HG03280 (cell line): ENCODE measurements around the gene HARS1.
"Not testable (repeated sequence)": the region's sequence is repeated elsewhere in the genome, so short reads cannot be mapped to it uniquely, and the experiment has no call there.

Experiments
- ATAC-seq: cut with Tn5 transposase; IDR thresholded peaks from one replicate; pipeline ENCODE4 v1.9.1; 2021; ENCODE audit warnings: mild to moderate bottlenecking, moderate library complexity; ENCODE audit not compliant: unreplicated experiment

The HARS1 gene

GRCh38 chr5:140690941-140691924, at the start of gene HARS1, which contains the start of gene HARS2:
TSS of gene HARS1 (minus strand) at chr5:140691370. CDS start at chr5:140691304, 66 bp downstream.
TSS of gene HARS2 (plus strand) at chr5:140691455. CDS start at chr5:140691649, 194 bp downstream.
- peak; percentile 97 for ATAC-seq

DNA sequence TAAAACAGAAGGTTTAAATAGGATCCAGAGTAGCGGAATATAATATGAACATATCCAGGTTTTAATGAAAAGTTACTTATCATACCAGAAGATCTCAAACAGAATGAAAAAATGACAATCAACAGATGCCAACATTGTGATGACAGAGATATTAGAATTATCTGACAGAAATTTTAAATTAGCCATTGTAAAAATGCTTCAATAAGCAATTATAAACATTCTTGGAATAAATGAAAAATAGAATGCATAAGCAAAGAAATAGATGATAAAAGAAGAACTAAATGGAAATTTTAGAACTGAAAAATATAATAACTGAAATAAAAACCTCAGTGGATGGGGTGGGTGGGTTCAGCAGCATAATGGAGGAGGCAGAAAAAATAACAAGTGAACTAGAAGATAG, 46.3 kb upstream of the HARS1 start:
- no peak for ATAC-seq

- ATAC-seq: no peak
Observed at GRCh38 chr5:140734354-140734753, 43.2 kb upstream of the HARS1 start.

DNA sequence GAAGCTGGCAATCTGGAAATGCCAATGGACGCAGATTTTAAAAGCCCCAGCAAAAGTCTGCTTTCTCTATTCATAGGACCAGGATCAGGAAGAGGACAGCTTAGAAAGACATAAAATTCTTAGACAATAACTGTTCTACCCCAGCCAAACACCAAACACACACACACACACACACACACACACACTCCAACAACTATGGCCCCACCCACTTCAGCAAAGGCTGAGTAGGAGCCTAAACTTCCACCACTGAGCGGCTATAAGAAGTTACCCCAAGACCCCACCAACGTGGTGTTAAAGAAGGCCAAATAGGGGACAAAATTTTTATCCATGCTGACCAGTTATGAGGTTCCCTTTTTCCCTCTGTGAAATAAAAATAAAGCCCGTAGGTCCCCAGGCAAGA, 41.9 kb upstream of the HARS1 start:
- ATAC-seq: no peak

GRCh38 chr5:140725799-140726471, 34.8 kb upstream of the HARS1 start:
- peak; percentile 88 for ATAC-seq

- not testable (repeated sequence) for ATAC-seq
Observed at GRCh38 chr5:140721395-140721794, 30.2 kb upstream of the HARS1 start.

- not testable (repeated sequence) for ATAC-seq
Observed at GRCh38 chr5:140720738-140721137, 29.6 kb upstream of the HARS1 start.

DNA sequence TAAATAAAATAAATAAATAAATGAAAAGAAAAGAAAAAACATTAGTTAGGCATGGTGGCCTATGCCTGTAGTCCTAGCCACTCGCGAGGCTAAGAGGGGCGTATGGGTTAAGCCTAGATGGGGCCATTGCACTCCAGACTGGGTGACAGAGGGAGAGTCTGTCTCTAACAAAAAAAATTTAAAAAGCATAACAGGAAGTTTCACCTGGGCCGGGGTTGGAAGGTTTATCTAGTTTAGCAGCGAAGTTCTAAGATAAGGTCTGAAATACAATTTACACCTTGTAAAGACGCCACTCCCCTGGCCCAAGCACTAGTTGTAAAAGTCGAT, 27.1 kb upstream of the HARS1 start:
- no peak for ATAC-seq

GRCh38 chr5:140716238-140716637, 25.1 kb upstream of the HARS1 start:
- not testable (repeated sequence) for ATAC-seq

DNA sequence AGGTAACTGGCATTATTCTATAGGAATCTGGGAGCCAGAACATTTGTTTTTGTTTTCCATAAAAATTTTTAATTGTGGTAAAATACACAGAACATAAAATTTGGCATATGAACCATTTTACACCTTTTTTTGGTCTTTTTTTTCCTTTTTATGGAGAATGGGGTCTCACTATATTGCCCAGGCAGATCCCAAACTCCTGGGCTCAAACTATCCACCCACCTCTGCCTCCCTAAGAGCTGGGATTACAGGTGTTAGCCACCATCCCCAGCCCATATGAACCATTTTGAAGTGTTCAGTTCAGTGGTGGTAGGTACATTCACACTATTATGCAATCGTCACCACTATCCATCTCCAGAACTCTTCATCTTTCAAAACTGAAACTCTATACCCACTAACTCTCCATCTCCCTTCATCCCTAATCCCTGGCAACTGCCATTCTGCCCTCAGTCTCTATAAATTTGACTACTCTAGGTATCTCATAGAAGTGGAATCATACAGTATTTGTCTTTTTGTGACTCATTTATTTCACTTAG, 22.5 kb upstream of the HARS1 start:
- ATAC-seq: no peak

GRCh38 chr5:140711794-140712193, 20.6 kb upstream of the HARS1 start:
- no peak for ATAC-seq

GRCh38 chr5:140710899-140711552, 19.9 kb upstream of the HARS1 start:
- ATAC-seq: peak; percentile 91

DNA sequence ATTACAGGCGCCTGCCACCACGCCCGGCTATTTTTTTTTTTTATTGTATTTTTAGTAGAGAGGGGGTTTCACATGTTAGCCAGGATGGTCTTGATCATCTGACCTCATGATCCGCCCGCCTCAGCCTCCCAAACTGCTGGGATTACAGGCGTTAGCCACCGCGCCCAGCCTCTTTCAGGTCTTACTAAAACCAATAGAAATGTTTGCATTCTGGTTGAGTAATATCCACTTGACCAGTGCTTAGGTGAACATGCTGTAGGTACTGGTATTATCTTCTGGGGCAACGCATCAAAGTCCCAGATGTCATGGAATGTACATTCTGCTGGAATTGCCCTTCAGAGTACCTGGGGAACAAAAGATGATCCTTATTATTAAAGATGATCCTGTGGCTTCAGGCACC, 17.6 kb upstream of the HARS1 start:
- not testable (repeated sequence) for ATAC-seq

- no peak for ATAC-seq
Observed at GRCh38 chr5:140707812-140708211, 16.6 kb upstream of the HARS1 start.

DNA sequence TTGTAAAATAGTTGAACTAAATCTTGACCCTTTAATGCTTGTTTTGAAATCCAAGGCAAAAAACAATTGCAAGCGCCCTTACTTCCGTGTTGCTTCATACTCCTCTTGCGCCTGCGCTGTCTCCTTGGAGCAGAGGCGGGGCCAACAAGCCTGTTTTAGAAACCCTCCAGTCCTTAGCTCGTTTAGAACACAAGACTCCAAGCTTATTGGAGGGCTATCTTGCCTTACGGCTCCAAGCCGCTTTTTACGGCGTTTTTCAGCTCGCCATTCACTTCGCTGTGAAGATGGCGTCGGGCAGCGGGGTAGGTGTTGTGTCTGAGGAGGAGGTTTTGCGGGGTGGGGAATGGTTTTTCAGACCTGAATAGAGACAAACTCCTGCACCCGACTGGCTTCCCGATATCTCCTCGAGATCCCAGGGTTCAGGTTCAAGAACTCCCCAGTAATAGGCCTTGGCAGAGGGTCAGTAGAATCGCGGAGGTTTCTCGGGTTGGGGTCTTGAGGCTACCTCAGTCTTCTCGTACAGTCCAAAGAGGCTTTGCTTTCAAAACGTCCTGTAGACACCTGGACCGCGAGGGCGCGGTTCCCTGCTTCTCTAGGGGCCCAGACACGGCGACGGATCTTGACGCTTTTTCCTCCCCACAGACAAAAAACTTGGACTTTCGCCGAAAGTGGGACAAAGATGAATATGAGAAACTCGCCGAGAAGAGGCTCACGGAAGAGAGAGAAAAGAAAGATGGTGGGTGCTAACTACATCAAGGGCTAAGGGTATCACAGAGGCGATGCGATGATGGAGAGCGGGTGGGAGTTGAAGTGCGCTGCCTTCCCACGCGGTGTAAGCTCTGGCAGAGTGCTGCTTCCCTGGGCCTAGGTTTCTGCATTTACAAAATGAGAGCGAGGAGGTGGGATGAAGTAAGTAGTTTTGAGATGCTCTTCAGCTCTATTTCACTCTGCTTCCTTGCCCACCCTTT, 9.3 kb upstream of the HARS1 start, which contains the start of gene ZMAT2:
Gene ZMAT2, plus strand, starts transcription at position 271 of the 968 bp plus-strand sequence. Its CDS starts 14 bp downstream, at position 285.
- peak; percentile 97 for ATAC-seq

DNA sequence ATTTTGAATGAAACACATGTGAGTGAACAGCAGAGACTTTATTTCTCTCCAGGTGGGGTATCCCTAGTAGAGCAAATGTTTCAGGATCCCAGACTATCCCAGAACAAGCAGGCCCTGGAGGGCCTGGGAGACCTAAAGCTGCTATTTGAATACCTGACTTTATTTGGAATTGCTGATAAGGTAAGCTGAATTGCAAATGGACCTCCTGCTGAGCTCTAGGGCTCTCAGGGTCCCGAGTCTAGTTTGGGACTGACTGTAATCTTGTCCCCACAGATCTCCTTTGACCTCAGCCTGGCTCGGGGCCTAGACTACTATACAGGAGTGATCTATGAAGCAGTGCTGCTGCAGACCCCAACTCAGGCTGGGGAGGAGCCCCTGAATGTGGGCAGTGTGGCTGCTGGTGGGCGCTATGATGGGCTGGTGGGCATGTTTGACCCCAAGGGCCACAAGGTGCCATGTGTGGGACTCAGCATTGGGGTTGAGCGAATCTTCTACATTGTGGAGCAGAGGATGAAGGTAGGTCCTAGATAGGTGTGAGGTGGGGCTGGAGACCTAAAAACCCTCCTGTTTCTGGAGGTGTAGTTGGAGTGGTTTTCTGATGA, 5.8 kb upstream of the HARS1 start:
- no peak for ATAC-seq

DNA sequence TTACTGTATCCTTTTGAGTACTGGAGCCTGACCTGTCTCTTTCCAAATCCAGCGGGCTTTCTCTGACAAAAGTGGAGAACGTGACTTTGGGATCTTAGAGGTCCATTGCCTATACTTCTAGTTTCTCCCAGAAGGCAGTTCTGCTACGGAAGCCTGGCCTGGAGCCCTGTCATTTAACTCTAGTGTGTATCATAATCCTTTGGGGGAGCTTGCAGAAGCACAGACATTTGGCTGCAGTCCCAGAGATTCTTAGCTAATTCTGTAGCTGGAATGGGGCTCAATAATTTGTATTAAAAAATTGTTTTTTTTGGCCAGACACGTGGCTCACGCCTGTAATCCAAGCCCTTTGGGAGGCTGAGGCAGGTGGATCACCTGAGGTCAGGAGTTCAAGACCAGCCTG, 3.1 kb upstream of the HARS1 start:
- ATAC-seq: no peak

DNA sequence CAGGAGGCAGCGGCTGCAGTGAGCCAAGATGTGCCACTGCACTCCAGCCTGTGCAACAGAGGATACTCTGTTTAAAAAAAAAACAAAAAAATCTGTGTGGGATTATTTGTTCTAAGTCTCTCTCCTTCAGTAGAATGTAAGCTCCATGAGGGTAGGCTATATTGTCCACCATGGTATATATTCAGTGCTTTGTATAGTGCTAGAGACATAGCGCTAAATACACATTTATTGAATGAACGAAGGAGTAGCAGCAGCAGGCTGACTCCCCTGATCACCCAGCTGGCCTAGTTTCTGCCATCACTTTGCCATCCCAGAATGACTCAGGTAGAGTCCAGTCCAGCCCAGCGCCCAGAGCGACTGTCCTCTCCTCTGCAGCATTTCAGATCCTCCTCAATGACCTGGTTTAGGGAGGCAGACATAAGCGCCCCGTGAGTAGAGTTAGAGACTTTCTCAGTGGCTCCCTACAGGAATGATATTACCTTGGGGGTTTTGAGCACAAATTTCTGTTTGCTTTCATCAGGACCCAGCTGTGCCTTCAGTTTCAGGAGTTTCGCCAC, 716 bp downstream of the HARS1 start:
- ATAC-seq: peak; percentile 8

DNA sequence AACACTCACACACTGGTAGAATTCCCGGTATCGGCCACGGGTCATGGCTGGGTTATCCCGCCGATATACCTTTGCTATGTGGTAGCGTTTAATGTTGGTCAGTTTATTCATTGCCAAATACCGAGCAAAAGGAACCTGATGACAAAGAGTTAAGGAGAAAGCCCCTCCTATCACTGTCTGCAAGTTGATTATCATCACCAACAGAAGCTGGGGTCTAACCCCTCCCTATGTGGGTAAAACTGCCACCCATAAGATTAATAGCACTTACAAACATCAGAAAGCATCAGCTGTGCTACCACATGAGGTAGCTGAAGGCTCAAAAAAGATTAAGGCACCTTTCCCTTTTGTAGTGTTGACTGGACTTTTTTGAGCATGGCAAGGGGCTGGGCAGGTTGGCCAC, 12.2 kb downstream of the HARS1 start:
- ATAC-seq: no peak
